Muscle of arm (tissue), 14 donors: ENCODE measurements around the gene GPLD1. TPM values are rescaled to one million over a fixed set of nuclear protein-coding genes. Genes with fewer than 3 reads are reported as not detected.
"Not testable (repeated sequence)": the region's sequence is repeated elsewhere in the genome, so short reads cannot be mapped to it uniquely, and the experiment has no call there.

Source experiments
- DNase-seq: peaks from one replicate; pipeline ENCODE4 v3.0.0-alpha.2; 2013
- long read RNA-seq, 11 donors: transcript quantifications; one replicate each; lab custom pipeline, GENCODE V29; 2026
- polyA plus RNA-seq, 12 donors: library from polyadenylated mRNA; unstranded; fragments of 120-200 nt; gene quantifications; one replicate each; pipeline ENCODE4 v1.2.1, GENCODE V29; 2013; ENCODE audit not compliant: insufficient read length in 12 of 12

The GPLD1 gene, protein sequence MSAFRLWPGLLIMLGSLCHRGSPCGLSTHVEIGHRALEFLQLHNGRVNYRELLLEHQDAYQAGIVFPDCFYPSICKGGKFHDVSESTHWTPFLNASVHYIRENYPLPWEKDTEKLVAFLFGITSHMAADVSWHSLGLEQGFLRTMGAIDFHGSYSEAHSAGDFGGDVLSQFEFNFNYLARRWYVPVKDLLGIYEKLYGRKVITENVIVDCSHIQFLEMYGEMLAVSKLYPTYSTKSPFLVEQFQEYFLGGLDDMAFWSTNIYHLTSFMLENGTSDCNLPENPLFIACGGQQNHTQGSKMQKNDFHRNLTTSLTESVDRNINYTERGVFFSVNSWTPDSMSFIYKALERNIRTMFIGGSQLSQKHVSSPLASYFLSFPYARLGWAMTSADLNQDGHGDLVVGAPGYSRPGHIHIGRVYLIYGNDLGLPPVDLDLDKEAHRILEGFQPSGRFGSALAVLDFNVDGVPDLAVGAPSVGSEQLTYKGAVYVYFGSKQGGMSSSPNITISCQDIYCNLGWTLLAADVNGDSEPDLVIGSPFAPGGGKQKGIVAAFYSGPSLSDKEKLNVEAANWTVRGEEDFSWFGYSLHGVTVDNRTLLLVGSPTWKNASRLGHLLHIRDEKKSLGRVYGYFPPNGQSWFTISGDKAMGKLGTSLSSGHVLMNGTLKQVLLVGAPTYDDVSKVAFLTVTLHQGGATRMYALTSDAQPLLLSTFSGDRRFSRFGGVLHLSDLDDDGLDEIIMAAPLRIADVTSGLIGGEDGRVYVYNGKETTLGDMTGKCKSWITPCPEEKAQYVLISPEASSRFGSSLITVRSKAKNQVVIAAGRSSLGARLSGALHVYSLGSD
- polyA plus RNA-seq: 1 to 10 TPM in 10 of 12 donors, not detected in 2; 1.4 to 3.5 (median 2.4) TPM
- long read RNA-seq, donor 1: 0 reads
- long read RNA-seq, donor 2: 0 reads
- long read RNA-seq, donor 3: 0 reads
- long read RNA-seq, donor 4, partial matches to known transcripts: 0 of 1 reads
- long read RNA-seq, donor 4, other reads (novel, unspliced or antisense): 0 of 1 reads
- long read RNA-seq, donor 5, partial matches to known transcripts: 6 of 6 reads
- long read RNA-seq, donor 5, other reads (novel, unspliced or antisense): 0 of 6 reads
- long read RNA-seq, donor 6, partial matches to known transcripts: 0 of 1 reads
- long read RNA-seq, donor 6, other reads (novel, unspliced or antisense): 0 of 1 reads
- long read RNA-seq, donor 7: 0 reads
- long read RNA-seq, donor 8: 0 reads
- long read RNA-seq, donor 9: 0 reads
- long read RNA-seq, donor 10, partial matches to known transcripts: 0 of 1 reads
- long read RNA-seq, donor 10, other reads (novel, unspliced or antisense): 0 of 1 reads
- long read RNA-seq, donor 11: 0 reads

DNA sequence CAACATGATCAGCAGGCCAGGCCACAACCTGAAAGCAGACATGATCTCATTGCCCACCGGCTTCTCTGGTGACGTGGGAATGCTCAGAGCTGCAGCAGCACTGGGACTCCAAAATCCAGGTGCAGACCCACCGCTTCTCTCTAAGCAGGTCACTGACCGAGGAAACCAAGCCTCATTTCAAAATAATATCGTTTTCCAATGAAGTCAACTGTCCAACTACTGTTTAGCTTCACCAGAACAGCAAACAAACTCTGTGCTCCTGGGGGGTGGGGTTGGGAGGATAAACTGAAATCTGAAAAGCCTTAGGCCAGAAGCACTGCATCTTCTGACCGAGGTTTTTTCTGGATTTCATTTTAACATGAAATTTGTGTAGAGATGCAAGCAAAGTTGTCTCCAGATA, at the start of gene GPLD1:
TSS of gene GPLD1 (minus strand) at position 109 of the 400 bp plus-strand sequence. CDS start at position 42, 67 bp downstream.
- DNase-seq: no peak

DNA sequence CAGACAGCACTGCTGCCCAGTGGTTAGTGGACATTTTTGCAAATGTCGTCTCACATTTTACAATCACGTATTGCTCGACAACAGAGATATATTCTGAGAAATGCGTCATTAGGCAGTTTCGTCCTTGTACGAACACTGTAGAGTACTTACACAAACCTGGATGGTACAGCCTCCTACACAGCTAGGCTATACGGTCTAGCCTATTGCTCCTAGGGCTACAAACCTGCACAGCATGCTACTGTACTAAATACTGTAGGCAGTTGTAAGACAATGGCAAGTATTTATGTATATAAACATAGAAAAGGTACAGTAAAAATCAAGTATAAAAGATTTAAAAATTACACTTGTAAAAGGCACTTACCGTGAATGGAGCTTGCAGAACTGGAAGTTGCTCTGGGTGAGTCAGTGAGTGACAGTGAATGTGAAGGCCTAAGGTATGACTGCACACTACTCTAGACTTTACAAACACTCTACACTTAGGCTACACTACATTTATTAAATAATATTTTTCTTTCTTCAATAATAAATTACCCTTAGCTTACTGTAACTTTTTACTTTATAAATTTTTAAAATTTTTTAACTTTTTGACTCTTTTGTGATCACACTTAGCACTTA, 48.5 kb upstream of the GPLD1 start:
- DNase-seq: no peak

GRCh38 chr6:24537082-24537699, 47.8 kb upstream of the GPLD1 start:
- no peak for DNase-seq

DNA sequence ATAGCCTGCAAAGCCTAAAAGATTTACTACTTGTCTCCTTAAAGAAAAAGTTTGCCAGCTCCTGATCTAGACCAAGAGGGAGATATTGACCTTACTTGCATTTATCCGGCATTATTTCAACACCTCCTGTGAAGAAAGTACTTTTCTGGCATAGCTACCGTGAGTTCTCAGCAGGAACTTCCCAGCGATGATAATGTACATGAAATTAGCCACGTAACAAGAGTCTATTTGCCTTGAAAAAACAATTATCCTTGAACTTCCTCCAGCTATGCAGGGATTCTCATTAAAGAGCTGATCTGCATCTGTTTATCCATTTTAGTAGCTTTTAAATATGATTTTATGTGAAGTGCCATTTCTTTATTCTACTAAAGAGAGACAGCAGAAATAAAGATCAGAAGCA, 47.1 kb upstream of the GPLD1 start:
- peak; percentile 6 for DNase-seq

DNA sequence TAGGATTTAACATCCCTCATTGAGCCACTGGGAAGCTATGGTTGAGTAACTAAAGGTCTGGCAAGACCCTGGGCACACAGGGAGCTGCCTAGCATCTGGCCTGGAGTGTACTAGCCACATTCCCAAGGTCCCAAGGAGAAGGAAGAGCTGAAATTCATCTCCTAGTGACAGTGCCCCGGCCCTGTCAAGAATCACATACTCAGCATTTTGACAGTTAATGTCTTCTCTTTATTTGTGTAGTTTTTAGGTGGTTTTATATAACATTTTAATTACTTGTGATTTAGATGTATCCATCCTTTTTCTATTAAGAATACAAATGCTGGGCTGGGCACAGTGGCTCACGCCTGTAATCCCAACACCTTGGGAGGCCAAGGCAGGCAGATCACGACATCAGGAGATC, 45.8 kb upstream of the GPLD1 start:
- no peak for DNase-seq

DNA sequence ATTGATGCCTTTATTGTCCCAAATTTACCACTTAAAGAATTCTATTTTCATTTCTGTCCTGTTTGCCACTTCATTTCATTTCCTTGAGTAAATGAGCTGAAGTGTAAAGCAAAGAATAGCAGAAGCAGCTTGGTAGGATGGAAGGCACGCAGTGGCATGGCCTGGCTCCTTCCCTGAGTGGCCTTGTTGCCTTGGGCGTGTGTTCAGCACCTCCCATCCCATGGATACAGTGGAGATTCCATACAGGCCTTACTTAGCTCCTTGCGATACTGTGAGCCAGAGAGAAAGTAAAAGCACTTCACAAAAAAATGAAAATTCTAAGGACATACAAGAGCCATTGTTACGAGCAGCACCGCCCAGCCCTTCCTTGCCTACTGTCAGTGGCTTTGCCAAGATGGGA, 45.0 kb upstream of the GPLD1 start:
- no peak for DNase-seq

DNA sequence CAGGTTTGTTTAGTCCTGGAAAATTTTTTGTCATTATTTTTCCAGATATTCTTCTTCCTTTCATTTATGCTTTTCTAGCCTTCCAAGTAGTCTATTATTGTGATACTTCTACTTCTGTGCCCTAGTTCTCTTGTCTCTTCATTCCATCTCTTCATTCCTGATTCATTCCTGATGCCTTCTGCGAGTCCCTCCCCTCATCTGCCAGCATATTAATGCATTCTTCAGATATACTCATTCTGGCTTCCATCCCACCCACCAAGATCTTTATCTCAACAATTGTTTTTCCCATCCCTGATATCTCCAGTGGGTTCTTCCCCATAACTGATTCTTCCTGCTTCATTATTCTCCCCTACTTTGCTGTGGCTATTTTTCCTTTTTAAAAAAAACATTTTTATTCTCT, 40.6 kb upstream of the GPLD1 start:
- DNase-seq: no peak

GRCh38 chr6:24524805-24525204, 35.4 kb upstream of the GPLD1 start:
- peak; percentile 20 for DNase-seq

- no peak for DNase-seq
These were observed 35.0 kb upstream of the GPLD1 start for GRCh38 chr6:24524329-24524728.

GRCh38 chr6:24522228-24523176, 33.1 kb upstream of the GPLD1 start:
- DNase-seq: no peak

DNA sequence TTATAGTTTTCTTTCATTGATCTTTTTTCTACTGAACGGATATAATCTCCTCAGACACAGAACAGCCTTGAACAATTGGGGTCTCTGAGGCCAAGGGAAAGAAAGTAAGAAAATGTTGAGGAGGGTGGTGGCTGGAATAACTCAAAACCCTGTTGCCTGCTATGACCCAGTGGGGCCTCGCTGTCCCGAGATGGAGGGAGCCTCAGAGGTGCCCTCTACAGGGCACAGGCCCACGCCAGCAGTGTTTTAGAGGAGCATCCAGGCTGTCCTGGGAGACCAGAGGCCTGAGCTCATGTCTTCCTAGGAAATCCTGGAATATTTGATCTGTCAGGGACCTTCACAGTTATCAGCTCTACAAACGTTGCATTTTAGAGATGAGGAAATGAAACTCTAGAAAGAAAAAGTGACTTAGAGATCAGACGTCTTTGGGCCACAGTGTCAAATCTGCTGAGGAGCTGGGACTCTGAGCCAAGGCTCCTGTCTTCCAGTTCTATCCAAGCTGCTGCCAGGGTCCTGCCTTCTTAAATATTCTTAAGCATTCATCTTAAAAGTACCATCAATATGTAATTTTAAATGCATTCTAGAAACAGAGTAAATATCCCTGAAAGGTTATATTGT, 31.7 kb upstream of the GPLD1 start:
- no peak for DNase-seq

DNA sequence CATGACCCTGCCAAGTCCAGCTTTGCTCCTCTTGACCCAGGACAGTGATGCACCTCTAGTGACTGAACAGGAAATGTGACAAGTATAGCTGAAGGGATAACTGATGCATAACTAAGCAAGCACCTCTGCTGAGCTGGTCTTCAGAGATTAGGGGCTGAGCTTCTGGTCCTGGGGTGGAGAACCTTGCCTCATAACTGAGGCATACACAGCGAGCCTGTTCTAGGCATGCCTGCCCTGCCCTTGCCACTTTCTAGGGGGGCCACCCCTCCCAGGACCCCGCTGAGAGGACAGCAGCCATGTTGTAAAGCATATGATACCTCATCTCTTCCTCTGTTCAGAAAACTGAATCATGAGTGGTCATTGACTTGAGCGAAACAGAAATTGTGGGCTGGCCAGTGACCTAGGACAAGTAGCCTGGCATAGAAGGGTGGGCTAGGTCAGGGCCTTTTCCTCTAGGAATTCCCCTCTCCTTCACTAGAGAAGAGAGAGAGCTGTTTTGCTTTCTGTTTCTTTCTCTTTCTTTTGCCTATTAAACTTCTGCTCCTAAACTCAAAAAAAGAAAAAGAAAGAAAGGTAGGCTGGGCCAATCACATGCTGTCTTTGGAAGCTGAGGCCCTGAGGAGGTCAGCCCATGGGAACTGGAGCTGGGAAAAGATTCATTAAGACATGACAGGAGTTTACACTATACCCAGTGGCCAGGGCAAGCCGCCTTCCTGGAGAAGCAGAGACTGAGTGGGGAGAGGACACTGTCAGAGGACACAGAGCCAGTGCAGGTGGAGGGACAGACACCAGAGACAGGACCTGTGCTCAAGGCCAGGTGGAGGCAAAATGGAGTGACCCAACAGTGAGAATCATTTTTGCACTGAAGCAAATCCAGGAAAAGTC, 28.5 kb upstream of the GPLD1 start:
- no peak for DNase-seq

DNA sequence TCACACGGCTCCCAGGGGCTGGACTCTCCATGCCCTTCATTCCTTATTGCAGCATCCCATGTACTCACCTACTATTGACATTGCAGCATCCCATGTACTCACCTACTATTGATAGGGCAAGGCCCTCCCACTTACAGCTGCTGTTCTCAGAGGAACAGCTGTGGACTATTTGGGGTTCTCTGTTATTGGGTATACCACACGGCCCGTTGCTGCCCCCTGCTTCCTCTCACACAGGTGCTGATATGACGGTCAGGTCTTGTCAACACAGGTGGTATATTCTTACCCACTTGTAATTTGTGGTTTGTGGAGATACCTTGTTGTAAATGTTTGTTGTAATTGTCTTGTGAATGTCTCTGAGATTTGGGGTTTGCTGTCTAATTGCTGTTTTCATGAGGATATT, 24.2 kb upstream of the GPLD1 start:
- DNase-seq: no peak

DNA sequence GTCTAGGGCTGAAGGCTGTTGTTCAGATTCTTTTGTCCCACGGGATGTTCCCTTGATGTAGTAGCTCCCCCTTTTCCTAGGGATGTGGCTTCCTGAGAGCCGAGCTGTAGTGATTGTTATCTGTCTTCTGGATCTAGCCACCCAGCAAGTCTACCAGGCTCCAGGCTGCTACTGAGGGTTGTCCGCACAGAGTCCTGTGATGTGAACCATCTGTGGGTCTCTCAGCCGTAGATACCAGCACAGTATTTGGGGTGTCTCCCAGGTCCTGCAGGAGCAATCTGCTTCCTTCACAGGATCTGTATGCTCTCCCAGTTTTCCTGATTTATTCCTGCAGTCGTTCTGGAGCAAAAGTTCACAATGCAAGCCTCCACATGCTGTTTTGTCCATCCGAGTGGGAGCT, 22.6 kb upstream of the GPLD1 start:
- DNase-seq: not testable (repeated sequence)

- no peak for DNase-seq
These were observed 17.6 kb upstream of the GPLD1 start for GRCh38 chr6:24506814-24507520.

- DNase-seq: no peak
These were observed 15.5 kb upstream of the GPLD1 start for GRCh38 chr6:24504649-24505586.
